ENCODE measurements around the gene RHOV.

The RHOV gene

GRCh38 chr15:40873694-40874561 lies at the start of gene RHOV:
Gene RHOV (minus strand): TSS chr15:40874234. CDS start chr15:40874139, 95 bp downstream.
- in situ Hi-C loops (cut with MboI; ENCODE audit: low sequenced_read_pairs): no loop called here

DNA sequence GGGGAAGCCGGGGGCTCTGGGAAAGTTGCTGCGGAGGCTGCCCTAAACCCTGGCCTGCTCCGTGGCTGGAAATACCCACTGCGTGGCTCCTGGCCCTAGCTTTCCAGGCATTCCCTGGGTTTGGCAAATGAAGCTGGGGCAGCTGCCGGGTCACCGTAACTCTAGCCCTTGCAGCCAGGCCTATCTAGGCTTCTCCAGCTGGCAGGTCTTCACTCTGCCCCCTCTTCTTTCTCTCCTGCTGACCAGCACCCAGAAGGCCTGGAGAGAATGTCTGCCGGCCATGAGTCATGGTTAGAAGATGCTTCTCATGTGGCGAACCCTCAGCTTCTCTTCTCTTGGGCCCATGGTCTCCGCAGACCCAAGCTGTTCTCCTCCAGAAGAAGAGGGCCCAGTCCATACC lies 49.5 kb upstream of the RHOV start:
- in situ Hi-C loops (cut with MboI; ENCODE audit: low sequenced_read_pairs): no loop called here

DNA sequence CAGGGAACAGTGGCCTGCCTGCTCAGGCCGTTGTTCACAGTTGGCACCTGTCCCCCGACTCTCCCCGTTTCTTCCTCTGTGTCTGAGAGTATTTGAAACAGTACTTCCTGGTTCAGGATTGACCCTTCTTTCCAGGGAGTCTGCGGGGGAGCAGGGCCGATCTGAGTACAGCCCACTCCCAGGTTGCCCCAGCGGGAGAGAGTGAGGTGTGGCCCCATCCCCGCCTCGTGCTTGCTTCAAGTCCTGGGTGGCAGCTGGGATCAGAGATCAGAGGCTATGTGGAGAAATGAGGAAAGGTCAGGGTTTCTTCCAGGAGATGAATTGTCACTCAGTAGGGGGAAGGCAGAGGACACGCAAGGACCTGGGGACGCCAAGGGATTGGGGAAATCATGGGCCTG lies 48.6 kb upstream of the RHOV start:
- in situ Hi-C loops (cut with MboI; ENCODE audit: low sequenced_read_pairs): no loop called here

GRCh38 chr15:40921949-40922607 lies 48.0 kb upstream of the RHOV start:
- in situ Hi-C loops (cut with MboI; ENCODE audit: low sequenced_read_pairs): no loop called here

GRCh38 chr15:40918799-40919392 lies 44.9 kb upstream of the RHOV start:
- in situ Hi-C loops (cut with MboI; ENCODE audit: low sequenced_read_pairs): no loop called here

- in situ Hi-C loops (cut with MboI; ENCODE audit: low sequenced_read_pairs): no loop called here
These were observed 44.2 kb upstream of the RHOV start for GRCh38 chr15:40918146-40918798.

DNA sequence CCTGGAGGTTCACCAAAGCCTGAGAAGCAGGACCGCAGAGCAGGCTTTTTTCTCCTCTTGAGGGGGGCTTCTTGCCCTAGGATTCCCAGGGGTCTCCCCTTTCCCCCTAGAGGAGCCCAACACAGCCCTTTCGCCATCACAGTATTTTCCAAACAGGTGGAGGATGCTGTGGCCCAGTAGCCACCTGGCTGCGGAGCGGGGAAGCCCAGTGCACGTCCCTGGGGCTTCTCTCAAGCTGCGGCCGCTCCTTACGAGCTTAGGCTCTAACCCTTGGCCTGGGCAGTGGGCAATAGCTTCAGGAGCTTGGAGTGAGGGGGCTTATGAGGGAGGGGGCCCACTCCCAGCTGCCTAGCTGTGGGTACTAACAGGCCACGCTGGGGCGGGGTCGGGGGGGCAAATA lies 43.6 kb upstream of the RHOV start:
- in situ Hi-C loops (cut with MboI; ENCODE audit: low sequenced_read_pairs): no loop called here

DNA sequence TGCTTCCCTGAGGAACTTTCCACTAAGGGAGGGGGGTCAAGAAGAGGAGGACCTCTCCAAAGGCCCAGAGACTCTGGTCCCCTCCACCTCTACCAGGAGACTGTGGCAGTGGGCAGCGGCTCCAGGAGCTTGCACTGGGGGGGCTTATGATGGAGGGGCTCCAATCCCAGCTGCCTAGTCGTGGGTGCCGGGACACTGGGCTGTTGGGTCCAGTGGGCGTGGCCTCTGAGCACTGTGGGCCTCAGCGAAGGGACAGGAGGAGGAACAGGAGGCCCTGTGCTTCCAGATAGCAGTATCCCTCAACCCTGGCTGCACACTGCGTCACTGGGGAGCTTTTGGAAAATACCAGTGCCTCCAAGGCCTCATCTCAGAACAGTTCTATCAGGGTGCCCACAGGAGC lies 41.6 kb upstream of the RHOV start:
- in situ Hi-C loops (cut with MboI; ENCODE audit: low sequenced_read_pairs): no loop called here

DNA sequence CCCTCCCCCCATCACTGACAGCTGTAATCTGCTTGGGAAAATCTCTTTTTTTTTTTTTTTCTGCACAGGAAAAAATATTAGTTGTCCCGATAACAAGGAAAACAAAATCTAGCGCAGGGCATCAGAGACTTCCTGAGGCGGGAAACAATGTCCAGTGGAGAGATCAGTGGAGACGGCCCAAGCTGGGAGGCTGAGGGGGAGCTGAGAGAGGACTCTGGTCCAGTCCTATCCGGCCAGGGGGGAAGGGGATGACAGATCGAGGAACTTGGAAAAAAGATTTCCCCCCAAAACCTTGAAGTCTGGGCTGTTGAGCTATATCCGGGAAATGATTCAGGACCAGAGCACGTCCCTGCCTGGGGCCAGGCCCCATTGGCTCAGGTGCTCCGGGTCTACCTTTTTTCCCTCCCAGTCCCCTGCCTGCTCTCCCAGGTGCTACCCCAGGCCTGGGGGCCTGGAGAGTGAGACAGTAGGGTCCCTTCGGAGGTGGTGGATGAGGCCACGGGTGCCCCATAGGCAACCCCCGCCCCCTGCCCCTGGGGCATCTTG lies 41.2 kb upstream of the RHOV start:
- in situ Hi-C loops (cut with MboI; ENCODE audit: low sequenced_read_pairs): no loop called here

DNA sequence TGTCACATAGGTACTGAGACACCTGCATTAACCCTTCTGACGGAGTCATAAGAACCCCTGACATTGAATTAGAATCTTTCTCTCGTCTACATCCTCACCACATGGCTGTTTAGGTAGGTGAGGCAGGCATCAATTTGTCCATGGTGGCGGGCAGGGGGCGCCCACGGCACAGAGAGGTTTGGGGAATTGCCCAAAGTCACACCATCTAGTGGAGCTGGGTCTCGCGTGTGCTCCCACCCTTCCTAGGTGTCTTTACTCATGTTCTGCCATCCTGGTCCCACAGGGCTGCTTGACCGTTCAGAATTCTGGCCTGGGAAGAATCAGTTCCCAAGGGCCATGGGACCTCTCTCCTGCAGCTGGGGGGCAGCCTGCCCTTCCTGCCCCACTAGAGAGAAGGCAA lies 40.5 kb upstream of the RHOV start:
- in situ Hi-C loops (cut with MboI; ENCODE audit: low sequenced_read_pairs): no loop called here

- in situ Hi-C loops (cut with MboI; ENCODE audit: low sequenced_read_pairs): no loop called here
These were observed 40.0 kb upstream of the RHOV start for GRCh38 chr15:40914013-40914412.

DNA sequence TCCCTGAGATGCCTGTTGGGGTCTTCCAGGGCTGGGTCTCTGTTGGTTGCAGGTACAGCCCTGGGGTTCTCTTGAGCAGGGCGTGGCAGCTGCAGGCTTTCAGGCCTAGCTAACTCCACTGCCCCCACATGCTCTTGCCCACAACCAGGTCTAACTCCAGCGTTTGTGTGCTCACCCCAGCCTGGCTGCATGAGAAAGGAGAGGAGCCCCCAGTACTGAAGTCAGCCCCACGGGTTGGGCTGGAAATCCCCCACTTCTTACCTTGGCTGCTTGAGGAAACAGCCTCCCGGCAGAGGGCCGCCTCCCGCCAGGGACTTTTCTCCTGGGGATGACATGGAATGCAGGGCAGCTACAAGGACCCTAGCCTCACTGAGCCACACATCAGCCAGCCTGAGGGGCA lies 38.4 kb upstream of the RHOV start:
- in situ Hi-C loops (cut with MboI; ENCODE audit: low sequenced_read_pairs): no loop called here

GRCh38 chr15:40911693-40912092 lies 37.7 kb upstream of the RHOV start:
- in situ Hi-C loops (cut with MboI; ENCODE audit: low sequenced_read_pairs): no loop called here

GRCh38 chr15:40911141-40911540 lies 37.1 kb upstream of the RHOV start:
- in situ Hi-C loops (cut with MboI; ENCODE audit: low sequenced_read_pairs): no loop called here

DNA sequence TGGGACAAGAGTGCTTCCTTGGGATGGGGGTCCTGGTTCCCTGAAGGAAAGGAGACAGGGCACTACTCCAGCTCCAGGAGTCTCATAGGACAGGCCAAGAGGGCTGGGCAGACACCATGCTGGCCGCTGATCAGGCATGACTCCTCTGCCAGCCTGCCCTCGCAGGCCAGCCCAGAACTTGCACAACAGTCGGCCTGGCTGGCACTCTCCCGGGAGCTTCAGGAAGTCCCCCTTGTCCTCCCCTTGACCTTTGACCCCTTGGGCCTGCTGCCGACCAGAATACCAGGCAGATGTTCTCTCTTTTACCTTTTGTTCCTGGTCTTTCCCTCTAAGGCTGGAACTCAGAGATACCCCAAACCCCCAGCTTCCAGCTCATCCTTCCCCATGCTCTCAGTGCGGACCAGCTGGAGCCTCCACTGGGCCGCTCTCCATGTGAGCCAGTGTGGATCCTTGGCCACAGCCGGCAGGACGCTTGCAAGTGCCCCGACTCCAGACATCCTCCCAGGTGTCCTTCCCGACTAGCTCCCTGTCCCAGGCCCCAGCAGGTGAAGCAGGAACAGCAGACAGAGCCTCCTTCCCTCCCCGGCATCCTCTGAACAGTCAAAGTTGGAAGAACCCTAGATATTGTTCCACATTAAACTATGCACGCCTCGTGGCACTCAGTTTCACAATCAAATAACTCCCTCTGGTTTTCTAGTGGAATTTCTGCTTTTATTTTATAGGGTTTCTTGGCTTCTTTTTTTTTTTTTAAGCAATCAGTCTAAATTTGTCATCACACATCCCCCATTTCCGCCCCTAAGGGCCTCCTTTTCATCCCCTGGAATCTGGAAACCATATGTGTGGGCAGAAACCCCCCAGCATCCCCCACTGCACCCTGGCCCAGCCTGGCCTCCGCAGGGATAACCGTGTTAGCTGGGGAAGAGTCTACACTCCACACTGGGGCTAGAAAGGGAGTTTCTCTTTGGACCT lies 35.9 kb upstream of the RHOV start:
- in situ Hi-C loops (cut with MboI; ENCODE audit: low sequenced_read_pairs): no loop called here

GRCh38 chr15:40908095-40908494 lies 34.1 kb upstream of the RHOV start:
- in situ Hi-C loops (cut with MboI; ENCODE audit: low sequenced_read_pairs): no loop called here

GRCh38 chr15:40906991-40907802 lies 33.2 kb upstream of the RHOV start:
- in situ Hi-C loops (cut with MboI; ENCODE audit: low sequenced_read_pairs): no loop called here

DNA sequence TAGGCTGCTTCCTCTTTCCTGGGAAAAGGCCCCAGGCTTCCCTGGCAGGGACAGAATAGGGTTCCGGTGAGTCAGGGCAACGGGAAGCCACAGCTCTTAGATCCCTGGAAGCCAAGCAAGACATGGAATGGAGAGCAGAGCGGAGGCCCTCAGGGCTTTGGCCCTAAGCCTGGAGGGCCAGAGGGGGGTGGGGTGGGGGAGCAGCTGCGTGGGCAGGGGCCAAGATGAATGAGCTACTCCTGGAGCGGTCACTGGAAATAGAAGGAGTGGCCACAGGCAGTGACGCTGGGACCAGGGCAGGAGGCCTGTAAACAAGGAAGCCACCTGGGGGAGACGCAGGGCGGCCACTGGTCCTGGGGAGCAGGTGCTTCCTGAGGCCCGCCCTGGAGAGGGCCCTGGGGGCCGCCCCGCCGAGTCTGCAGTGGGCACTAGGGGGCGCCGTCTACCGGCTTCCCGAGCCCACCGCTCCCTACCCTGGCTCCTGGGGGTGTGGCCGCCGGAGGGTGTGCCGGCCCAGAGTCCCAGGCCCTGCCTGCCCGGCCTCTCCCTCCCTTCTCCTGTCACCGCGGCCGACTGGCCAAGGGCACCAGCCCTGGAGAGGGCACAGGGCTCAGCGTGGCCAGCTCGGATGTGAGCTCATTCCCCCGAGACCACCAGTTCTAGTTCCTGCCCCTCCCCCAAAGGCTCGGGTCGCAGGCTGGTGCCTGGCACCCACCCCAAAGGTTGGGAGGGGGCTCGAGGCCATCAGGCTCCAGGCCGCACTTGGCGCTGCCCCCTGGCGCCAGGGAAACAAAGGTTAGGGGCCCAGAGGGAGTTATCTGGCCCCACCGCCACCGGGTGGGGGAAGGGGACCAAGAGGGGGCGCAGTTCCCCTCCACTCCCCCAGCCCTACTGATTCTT lies 32.3 kb upstream of the RHOV start:
- in situ Hi-C loops (cut with MboI; ENCODE audit: low sequenced_read_pairs): no loop called here
